Caco-2 (cell line): ENCODE data around the gene LRRC74B. TPM values are rescaled to one million over a fixed set of nuclear protein-coding genes. Genes with fewer than 3 reads are reported as not detected.
"Not testable (repeated sequence)": the region's sequence is repeated elsewhere in the genome, so short reads cannot be mapped to it uniquely, and the experiment has no call there.

Experiments used
- BruUV-seq: library from RNA; stranded (reverse); fragments of 400-500 nt; replicated peaks from 2 replicates; lab custom pipeline; 2021; lab: Mats Ljungman, UMichigan
- CTCF ChIA-PET: fragments of 300-600 bp; sonication (Branson Sonifier 250); formaldehyde crosslinking; loops from one replicate; lab custom pipeline; 2022; ENCODE audit warnings: antibody characterized with exemption; lab: Charles Lee
- POLR2A ChIA-PET: fragments of 300-600 bp; sonication (Branson Sonifier 250); formaldehyde crosslinking; loops from one replicate; lab custom pipeline; 2022; ENCODE audit warnings: antibody characterized with exemption; lab: Charles Lee
- DNase-seq, 2 experiments: peaks; one replicate each; pipeline versions ENCODE4 v3.0.0 to v3.0.0-alpha.2; 2020 to 2022
- H3K27me3 ChIP-seq: replicated peaks from 2 replicates; pipeline ENCODE4 v1.6.0; 2011; ENCODE audit warnings: low read length; ENCODE audit not compliant: control insufficient read depth, insufficient read depth
- H3K36me3 ChIP-seq: 2 replicates; pipeline ENCODE4 v1.5.1; 2011; ENCODE audit warnings: low read length; ENCODE audit not compliant: control insufficient read depth, insufficient read depth
- H3K4me1 ChIP-seq: fragments of 250-450 bp; sonication (Bioruptor Pico); 2 replicates; pipeline ENCODE4 v1.5.1; 2020; ENCODE audit warnings: mild to moderate bottlenecking
- H3K4me3 ChIP-seq: 2 replicates; pipeline ENCODE4 v1.5.1; 2011; ENCODE audit warnings: low read depth, mild to moderate bottlenecking, control low read depth, low read length
- H3K9me3 ChIP-seq: fragments of 250-450 bp; sonication (Bioruptor Pico); 2 replicates; pipeline ENCODE4 v1.5.1; 2020; ENCODE audit warnings: mild to moderate bottlenecking, moderate library complexity
- H3K27ac Mint-ChIP-seq: one replicate; pipeline ENCODE4 v1.8.0; 2022; ENCODE audit warnings: mixed read lengths; ENCODE audit not compliant: unreplicated experiment
- H3K27me3 Mint-ChIP-seq: one replicate; pipeline ENCODE4 v1.8.0; 2022; ENCODE audit warnings: mixed read lengths; ENCODE audit not compliant: insufficient read depth, unreplicated experiment
- H3K36me3 Mint-ChIP-seq: one replicate; pipeline ENCODE4 v1.8.0; 2022; ENCODE audit warnings: mild to moderate bottlenecking, mixed read lengths; ENCODE audit not compliant: insufficient read depth, unreplicated experiment
- H3K4me1 Mint-ChIP-seq: one replicate; pipeline ENCODE4 v1.8.0; 2022; ENCODE audit warnings: low read depth, mixed read lengths; ENCODE audit not compliant: unreplicated experiment
- H3K4me3 Mint-ChIP-seq: one replicate; pipeline ENCODE4 v1.8.0; 2022; ENCODE audit warnings: mild to moderate bottlenecking, moderate library complexity, mixed read lengths; ENCODE audit not compliant: unreplicated experiment
- H3K9me3 Mint-ChIP-seq: one replicate; pipeline ENCODE4 v1.8.0; 2022; ENCODE audit warnings: mixed read lengths; ENCODE audit not compliant: unreplicated experiment
- CTCF ChIP-seq, 2 experiments: fragments of 200-600 bp in 1 of 2; IDR thresholded peaks; 1 replicate in 1 of 2; 2 replicates in 1 of 2; pipeline versions ENCODE4 v1.5.1 to v1.8.0; 2011 to 2022; ENCODE audit warnings: antibody characterized with exemption in 1 of 2, control low read depth in 1 of 2, inconsistent platforms in 1 of 2, low read depth in 1 of 2, low read length in 1 of 2, mild to moderate bottlenecking in 1 of 2, moderate library complexity in 1 of 2; ENCODE audit not compliant: insufficient read depth in 1 of 2, severe bottlenecking in 1 of 2, unreplicated experiment in 1 of 2
- intact Hi-C: fragments of 100-400 bp; cut with micrococcal nuclease; formaldehyde crosslinking; loops from one replicate; pipeline ENCODE4 v1.10.0; 2022; ENCODE audit not compliant: unreplicated experiment
- total RNA-seq: library from RNA; stranded (reverse); gene quantifications from 2 replicates; pipeline ENCODE4 v1.2.3, GENCODE V29; 2022

The LRRC74B gene
- total RNA-seq, 1 experiment from 2014 or later: not detected

GRCh38 chr22:21047035-21047661, 1.4 kb downstream of the LRRC74B start:
- Mint-ChIP-seq H3K4me1 (peaks cover 22% of the 10 kb centered on the region), H3K27me3 (no peaks in the 10 kb centered on the region), H3K36me3 (peaks cover 11% of the 10 kb centered on the region), H3K9me3 (no peaks in the 10 kb centered on the region), H3K4me3 (no peak overlapping the region), H3K27ac (no peak overlapping the region)
- ChIA-PET POLR2A (no interaction called here), CTCF (no interaction called here)
- BruUV-seq: no TSS peak
- no peaks in the 10 kb centered on the region for H3K36me3 ChIP-seq
- H3K27me3 ChIP-seq: no peaks in the 10 kb centered on the region
- no peak for DNase-seq
- no peak overlapping the region for H3K4me3 ChIP-seq
- H3K9me3 ChIP-seq: no peaks in the 10 kb centered on the region
- H3K4me1 ChIP-seq: peaks cover 7% of the 10 kb centered on the region; the same call in 1 of the 2 replicates
- intact Hi-C loops: no loop called here
- TF ChIP-seq CTCF (IDR thresholded peaks at IDR 0.05; ENCODE audit: insufficient read depth in 1 of 2, low read depth in 1 of 2, low read length in 1 of 2, severe bottlenecking in 1 of 2, unreplicated experiment in 1 of 2): no peak

GRCh38 chr22:21047730-21048129, 2.0 kb downstream of the LRRC74B start:
- peaks cover 22% of the 10 kb centered on the region for H3K4me1 Mint-ChIP-seq
- Histone ChIP-seq H3K27me3 (no peaks in the 10 kb centered on the region), H3K9me3 (no peaks in the 10 kb centered on the region), H3K4me1 (peaks cover 7% of the 10 kb centered on the region; the same call in 1 of the 2 replicates), H3K4me3 (no peak overlapping the region), H3K36me3 (no peaks in the 10 kb centered on the region)
- H3K9me3 Mint-ChIP-seq: no peaks in the 10 kb centered on the region
- TF ChIP-seq CTCF (IDR thresholded peaks at IDR 0.05; ENCODE audit: insufficient read depth in 1 of 2, low read depth in 1 of 2, low read length in 1 of 2, severe bottlenecking in 1 of 2, unreplicated experiment in 1 of 2): no peak
- H3K36me3 Mint-ChIP-seq: peaks cover 11% of the 10 kb centered on the region
- intact Hi-C loops: no loop called here
- POLR2A ChIA-PET: no interaction called here
- H3K27me3 Mint-ChIP-seq: no peaks in the 10 kb centered on the region
- H3K4me3 Mint-ChIP-seq: no peak overlapping the region
- no peak overlapping the region for H3K27ac Mint-ChIP-seq
- CTCF ChIA-PET: no interaction called here
- no peak for DNase-seq
- BruUV-seq: no TSS peak

- CTCF ChIA-PET, intact Hi-C loops: not testable (repeated sequence)
Measured at GRCh38 chr22:21048448-21048847, 2.7 kb downstream of the LRRC74B start.

GRCh38 chr22:21048965-21049364, 3.2 kb downstream of the LRRC74B start:
- H3K27ac Mint-ChIP-seq, intact Hi-C loops, H3K27me3 ChIP-seq, H3K27me3 Mint-ChIP-seq, H3K4me1 ChIP-seq, H3K36me3 ChIP-seq, H3K4me3 ChIP-seq, BruUV-seq, DNase-seq, POLR2A ChIA-PET, H3K9me3 ChIP-seq, H3K4me3 Mint-ChIP-seq, H3K9me3 Mint-ChIP-seq, CTCF ChIA-PET: not testable (repeated sequence)
- H3K36me3 Mint-ChIP-seq: peaks cover 11% of the 10 kb centered on the region
- H3K4me1 Mint-ChIP-seq: peaks cover 15% of the 10 kb centered on the region

More at GRCh38 chr22:21048448-21048847, 2.7 kb downstream of the LRRC74B start:
- H3K4me3 ChIP-seq, H3K27ac Mint-ChIP-seq, H3K4me1 ChIP-seq, H3K9me3 ChIP-seq, BruUV-seq, H3K36me3 ChIP-seq, H3K4me3 Mint-ChIP-seq, H3K9me3 Mint-ChIP-seq, H3K27me3 Mint-ChIP-seq, POLR2A ChIA-PET, H3K27me3 ChIP-seq, DNase-seq: not testable (repeated sequence)
- H3K36me3 Mint-ChIP-seq: peaks cover 11% of the 10 kb centered on the region
- H3K4me1 Mint-ChIP-seq: peaks cover 17% of the 10 kb centered on the region
